ENCODE measurements around the gene PTPRK. TPM values are rescaled to one million over a fixed set of nuclear protein-coding genes. Genes with fewer than 3 reads are reported as not detected.

PTPRK gene
- total and polyA plus RNA-seq, 2 of the 13 experiments (the other 11 are each of a cell fraction or from before 2014, with no cell fraction given) = 43.6 to 98.3 TPM

DNA sequence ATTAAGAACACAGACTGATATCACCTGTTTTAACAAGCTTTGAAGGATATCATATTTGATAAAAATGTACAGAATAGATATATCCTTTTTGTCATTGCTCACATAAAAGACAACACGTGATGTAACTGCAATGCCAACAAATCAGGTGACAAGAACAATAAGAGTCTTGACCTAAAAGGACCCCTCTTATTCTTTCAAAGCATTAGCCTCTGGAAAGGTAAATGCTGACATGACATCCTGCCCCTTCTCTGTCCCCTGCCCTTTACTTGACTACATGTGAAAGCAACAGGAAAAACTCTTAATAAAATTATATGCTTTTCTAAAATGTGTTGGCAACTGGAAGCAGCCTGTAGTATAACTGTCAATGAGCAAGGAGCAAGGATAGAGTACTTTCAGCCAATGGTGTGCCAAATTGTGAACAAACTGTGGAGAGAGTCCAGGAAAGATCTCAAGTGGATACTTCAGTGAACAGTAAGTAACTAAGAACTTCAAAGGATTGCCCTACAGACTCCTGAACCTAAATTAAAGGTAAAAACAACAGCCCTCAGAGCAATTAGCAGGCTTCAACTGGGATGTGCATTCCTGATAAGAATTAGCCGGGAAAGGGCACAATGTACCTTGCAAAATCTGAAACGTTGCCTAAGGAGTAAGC is 16.3 kb downstream of the PTPRK start (continued):
- TF ChIP-seq, protein P1, sequence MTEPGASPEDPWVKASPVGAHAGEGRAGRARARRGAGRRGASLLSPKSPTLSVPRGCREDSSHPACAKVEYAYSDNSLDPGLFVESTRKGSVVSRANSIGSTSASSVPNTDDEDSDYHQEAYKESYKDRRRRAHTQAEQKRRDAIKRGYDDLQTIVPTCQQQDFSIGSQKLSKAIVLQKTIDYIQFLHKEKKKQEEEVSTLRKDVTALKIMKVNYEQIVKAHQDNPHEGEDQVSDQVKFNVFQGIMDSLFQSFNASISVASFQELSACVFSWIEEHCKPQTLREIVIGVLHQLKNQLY (CRISPR knock-in tag; IDR thresholded peaks at IDR 0.05) = no peak
- TF ChIP-seq JDP2 (CRISPR knock-in tag; IDR thresholded peaks at IDR 0.05; ENCODE audit: borderline replicate concordance) (no peak), SSRP1 (CRISPR knock-in tag; IDR thresholded peaks at IDR 0.05) (0 out of 2 replicates have a peak, but pooled peaks have one; percentile 54), EP300 (IDR thresholded peaks at IDR 0.05; ENCODE audit: low read depth in 2 of 2, low read length in 2 of 2) (peak in 1 of 2 experiments; percentile 17; a peak in 1 of 4 replicates), EP300 (CRISPR knock-in tag; IDR thresholded peaks at IDR 0.05; ENCODE audit: borderline replicate concordance) (0 out of 2 replicates have a peak, but pooled peaks have one; percentile 25), NFE2L2 (IDR thresholded peaks at IDR 0.05; ENCODE audit: low read length) (no peak), ZNF101 (CRISPR knock-in tag; IDR thresholded peaks at IDR 0.05; ENCODE audit: borderline replicate concordance, low read depth) (no peak), THAP7 (CRISPR knock-in tag; IDR thresholded peaks at IDR 0.05) (no peak), ZNF20 (CRISPR knock-in tag; IDR thresholded peaks at IDR 0.05) (no peak), GPBP1L1 (CRISPR knock-in tag; IDR thresholded peaks at IDR 0.05) (no peak)
- TF ChIP-seq, protein P2, sequence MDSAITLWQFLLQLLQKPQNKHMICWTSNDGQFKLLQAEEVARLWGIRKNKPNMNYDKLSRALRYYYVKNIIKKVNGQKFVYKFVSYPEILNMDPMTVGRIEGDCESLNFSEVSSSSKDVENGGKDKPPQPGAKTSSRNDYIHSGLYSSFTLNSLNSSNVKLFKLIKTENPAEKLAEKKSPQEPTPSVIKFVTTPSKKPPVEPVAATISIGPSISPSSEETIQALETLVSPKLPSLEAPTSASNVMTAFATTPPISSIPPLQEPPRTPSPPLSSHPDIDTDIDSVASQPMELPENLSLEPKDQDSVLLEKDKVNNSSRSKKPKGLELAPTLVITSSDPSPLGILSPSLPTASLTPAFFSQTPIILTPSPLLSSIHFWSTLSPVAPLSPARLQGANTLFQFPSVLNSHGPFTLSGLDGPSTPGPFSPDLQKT (CRISPR knock-in tag; IDR thresholded peaks at IDR 0.05; ENCODE audit: borderline replicate concordance) = no peak
- TF ChIP-seq, protein P3, sequence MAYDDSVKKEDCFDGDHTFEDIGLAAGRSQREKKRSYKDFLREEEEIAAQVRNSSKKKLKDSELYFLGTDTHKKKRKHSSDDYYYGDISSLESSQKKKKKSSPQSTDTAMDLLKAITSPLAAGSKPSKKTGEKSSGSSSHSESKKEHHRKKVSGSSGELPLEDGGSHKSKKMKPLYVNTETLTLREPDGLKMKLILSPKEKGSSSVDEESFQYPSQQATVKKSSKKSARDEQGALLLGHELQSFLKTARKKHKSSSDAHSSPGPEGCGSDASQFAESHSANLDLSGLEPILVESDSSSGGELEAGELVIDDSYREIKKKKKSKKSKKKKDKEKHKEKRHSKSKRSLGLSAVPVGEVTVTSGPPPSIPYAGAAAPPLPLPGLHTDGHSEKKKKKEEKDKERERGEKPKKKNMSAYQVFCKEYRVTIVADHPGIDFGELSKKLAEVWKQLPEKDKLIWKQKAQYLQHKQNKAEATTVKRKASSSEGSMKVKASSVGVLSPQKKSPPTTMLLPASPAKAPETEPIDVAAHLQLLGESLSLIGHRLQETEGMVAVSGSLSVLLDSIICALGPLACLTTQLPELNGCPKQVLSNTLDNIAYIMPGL (CRISPR knock-in tag; IDR thresholded peaks at IDR 0.05; ENCODE audit: borderline replicate concordance in 1 of 2, low read depth in 1 of 2) = 0 out of 4 replicates have a peak, but pooled peaks of 1 of the 2 experiments have one; percentile 19

Measured in HepG2 (cell line).